ENCODE results near the gene CA10.

CA10 gene

DNA sequence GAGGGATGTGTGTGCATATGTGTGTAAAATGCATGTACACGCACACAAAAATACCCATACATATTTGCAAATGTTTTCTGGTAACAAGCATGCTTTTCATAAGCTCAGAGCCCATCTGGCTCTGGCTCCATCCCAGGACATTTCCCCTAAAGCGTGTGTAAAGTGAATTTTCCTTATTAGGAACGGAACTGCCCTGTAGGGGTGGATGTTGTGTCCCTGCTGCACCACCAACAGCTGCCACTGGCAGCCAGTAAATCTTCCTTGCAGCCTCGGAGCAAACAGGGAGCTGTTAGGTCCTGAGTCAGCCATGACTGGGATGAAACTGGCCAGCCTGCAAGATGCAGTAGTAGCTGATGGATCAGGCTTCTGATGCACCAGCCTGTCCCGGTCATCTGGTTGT lies 504.6 kb downstream of the CA10 start:
- DNase-seq (ENCODE audit: low read depth in 2 of 3, low spot score in 2 of 3), result no peak

DNA sequence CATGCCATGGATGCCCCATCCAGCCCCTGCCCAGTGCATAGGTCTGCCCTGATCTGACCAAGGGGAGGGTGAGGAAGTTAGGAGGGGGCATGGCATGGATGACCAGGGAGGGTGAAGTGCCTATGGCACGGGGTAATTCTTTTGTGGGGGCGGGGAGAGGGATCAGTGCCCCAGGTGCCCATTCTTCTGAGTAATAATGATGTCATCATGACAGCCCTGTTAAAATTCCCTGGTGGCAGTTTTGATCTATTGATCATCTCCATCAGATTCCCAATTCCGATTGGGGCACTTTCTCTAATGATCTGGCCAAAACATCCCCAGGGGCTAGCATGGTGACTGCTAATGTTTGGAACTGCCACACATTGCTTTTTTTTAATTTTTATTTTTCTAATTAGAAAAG lies 506.0 kb downstream of the CA10 start:
- DNase-seq (ENCODE audit: low read depth in 2 of 3, low spot score in 2 of 3), result no peak

DNA sequence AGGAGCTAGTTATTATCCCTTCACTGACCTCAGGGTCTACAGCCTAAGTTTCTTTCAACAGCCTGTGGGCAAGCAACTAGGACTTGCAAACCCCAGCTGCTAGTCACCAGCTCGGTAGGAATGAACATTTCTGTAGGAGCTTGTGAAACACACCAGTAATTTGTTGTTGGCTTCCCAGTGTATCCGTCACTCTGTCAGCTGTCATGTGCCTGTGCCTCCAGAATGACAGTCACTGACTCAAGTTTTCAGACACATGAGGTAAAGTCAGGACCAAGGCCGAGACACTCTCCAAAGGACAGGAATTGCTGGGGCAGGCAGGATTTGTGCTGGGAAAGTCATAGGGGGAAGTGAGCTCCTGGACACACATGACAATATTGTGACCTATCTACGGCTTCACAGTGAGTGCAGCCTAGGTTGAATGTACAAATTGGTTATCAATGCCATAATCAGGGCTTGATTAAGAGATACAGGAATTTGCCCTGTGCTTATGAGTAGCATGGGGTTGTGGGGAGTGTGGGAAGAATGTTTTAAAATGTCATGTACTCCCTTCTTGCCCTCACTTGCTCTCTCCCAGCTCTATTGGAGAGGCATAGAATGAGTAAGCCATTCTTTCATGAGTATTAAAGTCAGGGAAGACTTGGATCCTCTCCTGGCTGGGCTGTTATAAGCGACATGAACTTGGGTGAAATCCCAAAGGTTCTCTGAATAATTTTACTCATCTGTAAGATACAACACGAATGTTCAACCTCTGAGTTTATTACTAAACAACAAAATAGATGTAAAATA lies 506.8 kb downstream of the CA10 start:
- no peak for DNase-seq (ENCODE audit: low read depth in 2 of 3, low spot score in 2 of 3)

DNA sequence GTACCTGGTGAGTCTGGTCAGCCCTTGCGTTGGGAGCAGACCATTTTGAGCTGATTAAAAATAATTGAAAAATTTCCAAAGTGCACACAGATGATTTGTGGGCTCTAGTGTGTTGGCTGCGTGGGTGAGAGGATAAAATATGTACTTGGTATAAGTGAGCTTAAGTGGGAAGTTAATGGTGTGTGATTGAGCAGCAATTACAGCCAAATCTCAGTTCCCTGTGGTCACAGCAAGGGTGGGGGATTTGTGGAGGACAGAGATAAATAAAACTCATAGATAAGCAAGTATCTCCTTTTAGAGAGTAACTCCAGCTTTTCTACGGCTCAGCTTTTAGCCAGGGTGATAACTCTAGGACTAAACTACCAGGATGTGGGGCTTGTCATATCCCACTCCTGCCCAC lies 507.7 kb downstream of the CA10 start:
- DNase-seq (ENCODE audit: low read depth in 2 of 3, low spot score in 2 of 3), result no peak

DNA sequence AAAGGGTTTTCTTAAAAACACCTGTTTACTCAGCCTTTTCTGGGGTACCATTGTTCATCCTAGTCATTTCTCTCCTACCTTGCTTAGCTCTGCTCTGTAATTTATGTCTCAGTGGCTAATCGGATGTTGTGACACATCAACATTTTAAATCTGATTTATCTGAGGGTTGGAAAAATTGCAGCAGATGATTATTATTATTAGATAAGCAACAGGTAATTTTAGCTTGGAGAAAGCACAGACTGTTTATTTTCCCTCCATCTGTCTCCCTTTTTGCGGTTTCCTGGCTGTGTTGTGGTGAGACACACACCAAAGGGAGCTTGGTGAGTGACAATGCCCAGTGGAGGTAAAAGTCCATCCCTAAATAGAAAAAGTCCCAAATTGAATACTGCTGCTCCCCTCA lies 508.3 kb downstream of the CA10 start:
- no peak for DNase-seq (ENCODE audit: low read depth in 2 of 3, low spot score in 2 of 3)

DNA sequence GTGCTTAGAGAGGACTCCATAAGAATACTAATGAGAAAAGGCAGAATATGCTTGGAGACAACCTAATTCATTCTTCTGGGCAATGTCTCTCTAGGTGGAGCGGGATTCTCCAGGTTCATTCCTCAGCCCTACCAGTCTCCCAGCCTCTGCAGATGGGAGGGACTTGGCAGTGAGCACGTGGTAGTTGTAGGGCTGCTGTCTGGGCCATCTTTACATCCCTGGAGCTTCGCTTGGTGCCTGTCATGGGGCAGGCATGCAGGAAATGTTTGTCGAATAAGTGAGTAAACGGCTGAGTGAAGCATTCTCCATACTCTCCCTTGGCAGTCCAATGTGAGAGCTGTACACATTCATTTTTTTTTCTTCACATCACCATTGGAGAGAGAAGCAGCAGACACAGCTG lies 510.7 kb downstream of the CA10 start:
- no peak for DNase-seq (ENCODE audit: low read depth in 2 of 3, low spot score in 2 of 3)

DNA sequence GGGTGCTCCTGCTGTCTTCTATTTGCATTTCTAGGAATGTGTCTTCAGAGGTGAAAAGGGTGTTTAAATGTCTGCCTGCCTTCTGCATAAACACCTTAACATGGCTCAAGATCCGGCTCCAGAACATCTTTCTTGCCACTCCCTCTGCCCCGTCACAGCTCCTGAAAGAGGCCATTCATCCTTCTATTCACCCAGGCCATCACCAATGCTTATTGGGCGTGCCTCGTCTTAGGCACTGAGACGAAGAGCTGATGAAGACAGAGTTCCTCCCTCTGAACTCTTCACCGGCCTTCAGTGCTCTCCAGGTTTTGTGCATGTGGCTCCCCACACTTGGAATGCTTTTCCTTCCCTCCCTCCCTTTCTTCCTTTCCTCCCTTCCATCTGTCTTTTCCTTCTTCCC lies 511.4 kb downstream of the CA10 start:
- DNase-seq (ENCODE audit: low read depth in 2 of 3, low spot score in 2 of 3), result no peak

DNA sequence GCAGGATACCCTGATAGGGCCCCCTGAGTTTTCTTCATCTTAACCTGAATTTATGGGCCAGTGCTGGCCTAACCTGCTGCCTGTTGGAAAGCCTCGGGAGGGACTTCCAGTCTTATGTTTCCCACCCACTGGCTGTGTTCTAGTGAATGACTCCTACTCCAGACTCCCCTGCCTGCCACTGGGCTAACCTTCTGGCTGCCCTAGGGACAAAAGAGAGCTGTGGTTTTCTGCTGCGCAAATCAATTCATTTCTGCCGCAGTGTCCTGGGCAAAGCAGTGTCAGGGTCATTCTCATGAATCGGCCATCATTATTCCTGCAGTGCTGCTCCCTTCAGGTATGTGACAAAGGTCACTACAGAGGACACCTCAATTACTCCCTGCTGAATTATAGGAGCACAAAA lies 512.0 kb downstream of the CA10 start:
- DNase-seq (ENCODE audit: low read depth in 2 of 3, low spot score in 2 of 3), result no peak

DNA sequence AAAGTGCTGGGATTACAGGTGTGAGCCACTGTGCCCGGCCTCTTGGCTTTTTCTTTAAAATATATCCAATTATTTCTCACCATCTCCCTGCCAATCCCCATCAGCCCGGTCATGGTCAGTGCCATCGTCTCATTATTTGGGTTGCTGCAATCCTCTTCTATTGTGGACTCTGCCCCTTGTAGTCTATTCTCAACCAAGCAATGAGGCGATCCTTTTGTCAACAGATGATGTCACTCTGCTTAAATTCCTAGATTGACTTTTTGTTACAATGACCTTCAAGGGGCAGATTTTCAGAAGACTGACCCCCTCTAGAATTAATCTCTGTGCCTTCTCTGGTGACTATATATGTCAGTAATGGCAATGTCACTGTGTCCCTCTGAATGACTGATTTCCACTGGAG lies 513.5 kb downstream of the CA10 start:
- DNase-seq (ENCODE audit: low read depth in 2 of 3, low spot score in 2 of 3), result no peak

DNA sequence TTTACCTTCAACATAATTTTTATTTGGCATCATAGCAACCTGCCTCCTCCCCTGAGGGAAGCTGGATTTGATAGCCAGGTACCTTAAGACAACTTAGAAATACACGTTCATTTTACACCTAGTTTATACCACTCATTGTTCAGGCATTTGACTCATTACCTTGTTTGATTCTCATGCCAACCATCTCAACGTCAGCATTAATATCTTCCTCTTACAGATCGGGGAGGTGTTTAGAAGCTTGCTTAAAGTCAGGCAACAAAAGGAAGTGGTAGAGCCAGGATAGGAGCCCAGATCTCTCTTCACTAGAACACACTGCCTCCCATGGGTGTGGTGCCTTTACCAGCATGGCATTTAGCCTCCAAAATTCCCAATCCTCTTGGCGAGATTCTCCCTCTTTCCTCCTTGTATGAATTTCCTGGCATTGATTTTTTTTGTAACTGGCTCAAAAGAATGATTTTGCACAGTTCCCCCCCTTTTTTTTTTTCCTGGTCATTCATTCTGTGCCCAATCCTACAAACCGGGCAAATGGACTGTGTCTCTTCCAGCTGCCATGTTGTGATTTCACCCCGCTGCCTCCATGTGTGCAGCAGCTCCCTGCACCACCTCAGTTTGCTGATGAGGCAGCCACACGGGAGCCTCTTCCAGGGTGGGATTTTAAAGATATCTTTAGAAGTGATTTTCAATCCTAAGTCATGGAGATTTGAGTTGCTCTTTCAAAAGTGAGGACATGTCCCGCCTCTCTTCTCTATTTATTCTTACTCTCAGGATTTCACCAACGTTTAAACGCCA lies 514.6 kb downstream of the CA10 start:
- DNase-seq (ENCODE audit: low read depth in 2 of 3, low spot score in 2 of 3), result no peak

DNA sequence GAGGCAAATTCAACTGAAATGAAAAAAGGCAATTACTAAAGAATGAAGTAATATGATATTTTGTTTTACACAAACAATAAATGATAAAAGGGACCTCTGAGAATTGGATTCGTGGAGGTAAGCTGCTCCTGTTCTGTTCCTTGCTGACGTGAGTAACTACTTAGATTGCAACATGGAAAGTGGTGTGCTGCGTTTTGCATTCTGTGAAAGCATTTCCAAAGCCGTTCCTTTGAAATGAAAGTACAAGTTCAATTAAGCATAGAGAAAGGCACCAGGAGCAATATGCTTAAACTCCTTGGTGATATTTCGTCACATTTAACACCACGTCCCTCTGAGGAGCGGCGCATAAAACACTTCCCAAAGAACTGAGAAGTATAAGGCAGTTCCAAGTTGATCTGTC lies 516.5 kb downstream of the CA10 start:
- DNase-seq (ENCODE audit: low read depth in 2 of 3, low spot score in 2 of 3), result no peak

DNA sequence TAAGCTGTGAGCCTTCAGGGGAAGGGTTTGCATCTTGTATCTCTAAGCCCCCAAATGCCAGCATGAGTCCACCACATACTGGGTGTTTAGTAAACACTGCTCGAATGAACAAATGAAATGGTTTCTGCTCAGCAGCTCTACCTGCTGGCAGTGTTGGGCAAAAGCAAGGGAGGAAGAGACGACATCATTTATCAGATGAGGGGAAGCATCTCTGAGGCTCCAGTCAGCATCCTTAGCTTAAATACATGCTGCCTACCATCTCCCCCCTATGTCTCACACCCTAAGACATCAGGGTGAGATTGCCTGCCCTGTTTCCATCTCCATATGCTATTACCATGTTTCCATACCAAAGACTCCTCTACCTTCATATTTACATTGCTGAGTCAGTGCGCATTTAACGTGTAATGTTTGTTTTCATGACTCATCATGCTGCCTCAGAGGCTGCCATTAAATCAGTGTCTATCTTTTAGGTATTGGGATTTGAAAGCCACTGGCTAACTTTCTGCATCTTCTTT lies 518.3 kb downstream of the CA10 start:
- DNase-seq (ENCODE audit: low read depth in 2 of 3, low spot score in 2 of 3), result no peak

DNA sequence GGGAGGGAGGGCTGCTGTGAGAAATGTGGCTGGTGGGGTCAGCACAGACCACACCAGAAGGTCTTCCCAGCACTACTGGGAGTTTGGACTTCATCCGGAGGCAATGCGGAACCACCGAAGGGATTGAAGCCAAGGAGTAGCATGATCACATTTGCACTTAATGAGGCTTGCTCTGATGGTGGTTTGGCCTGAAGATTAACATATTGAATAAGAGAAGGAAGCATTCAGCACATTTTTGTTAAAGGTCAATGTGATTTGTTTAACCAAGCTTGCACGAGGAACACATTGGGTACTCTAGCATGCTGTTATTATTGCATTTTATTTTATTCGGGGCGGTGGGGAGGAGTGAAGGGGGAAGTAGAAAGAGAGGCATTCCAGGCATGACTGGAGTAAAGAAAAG lies 519.5 kb downstream of the CA10 start:
- DNase-seq (ENCODE audit: low read depth in 2 of 3, low spot score in 2 of 3), result no peak

DNA sequence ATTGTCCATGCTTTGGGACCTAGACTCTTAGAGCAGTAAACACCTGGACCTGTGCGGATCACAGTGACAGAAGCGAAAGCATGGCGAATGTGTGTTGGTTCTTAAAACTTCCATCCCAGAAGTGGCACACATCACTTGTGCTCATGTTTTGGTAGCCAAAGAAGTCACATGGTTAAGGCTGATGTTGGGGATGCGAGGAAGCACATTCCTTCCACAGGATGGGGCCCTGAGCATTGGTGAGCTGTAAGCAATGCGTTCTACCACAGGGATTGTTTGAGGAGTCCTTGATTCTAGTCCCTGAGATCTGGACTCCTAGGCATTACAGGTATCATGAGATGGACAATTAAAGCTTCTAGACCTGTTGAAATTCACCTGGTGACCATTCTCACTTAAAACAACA lies 522.2 kb downstream of the CA10 start:
- DNase-seq (ENCODE audit: low read depth in 2 of 3, low spot score in 2 of 3), result no peak

DNA sequence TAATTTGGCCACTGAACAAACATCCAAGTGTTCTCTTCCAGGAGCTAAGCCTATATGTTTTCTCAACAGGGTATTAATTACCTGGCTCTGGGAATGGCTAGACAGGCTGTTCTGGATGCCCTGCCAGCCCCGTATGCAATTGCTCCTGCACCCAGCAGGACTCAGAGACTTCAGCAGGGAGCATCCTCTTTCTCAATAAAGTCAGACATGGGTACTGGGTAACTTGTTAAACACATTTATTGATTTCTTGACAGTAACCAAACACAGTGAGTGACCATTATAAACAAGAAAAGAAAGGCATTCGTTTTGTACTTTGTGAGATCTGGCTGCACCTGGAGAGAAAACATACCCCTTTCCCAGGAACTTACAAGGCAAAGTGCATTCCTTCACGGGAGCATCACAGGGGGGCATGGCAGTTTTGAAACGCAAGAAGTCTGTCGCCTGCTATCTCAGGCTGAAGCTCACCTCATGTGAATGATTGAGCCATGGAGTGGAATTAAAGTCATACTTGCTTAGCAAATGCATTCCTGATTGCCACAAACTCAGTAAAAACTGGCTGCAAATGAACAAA lies 528.3 kb downstream of the CA10 start:
- DNase-seq (ENCODE audit: low read depth in 2 of 3, low spot score in 2 of 3), result no peak

DNA sequence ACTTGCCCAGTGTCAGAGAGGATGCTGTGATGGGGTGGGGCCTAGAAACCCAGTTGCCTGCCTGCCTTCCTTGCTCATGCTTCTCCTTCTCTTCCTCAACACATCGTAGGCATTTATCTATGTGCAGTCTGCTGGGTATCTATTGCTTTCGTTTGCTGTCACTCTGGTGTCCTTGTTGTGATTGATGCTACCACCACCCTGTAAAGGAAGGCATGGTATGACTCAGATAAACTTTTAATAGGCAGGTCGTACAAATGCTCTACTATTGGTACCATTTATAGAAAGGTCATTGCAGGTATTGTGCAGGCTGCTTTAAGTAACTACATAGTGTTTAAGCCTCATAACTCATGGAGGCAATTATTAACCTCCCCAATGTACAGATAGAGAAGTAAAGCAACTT lies 529.3 kb downstream of the CA10 start:
- no peak for DNase-seq (ENCODE audit: low read depth in 2 of 3, low spot score in 2 of 3)

DNA sequence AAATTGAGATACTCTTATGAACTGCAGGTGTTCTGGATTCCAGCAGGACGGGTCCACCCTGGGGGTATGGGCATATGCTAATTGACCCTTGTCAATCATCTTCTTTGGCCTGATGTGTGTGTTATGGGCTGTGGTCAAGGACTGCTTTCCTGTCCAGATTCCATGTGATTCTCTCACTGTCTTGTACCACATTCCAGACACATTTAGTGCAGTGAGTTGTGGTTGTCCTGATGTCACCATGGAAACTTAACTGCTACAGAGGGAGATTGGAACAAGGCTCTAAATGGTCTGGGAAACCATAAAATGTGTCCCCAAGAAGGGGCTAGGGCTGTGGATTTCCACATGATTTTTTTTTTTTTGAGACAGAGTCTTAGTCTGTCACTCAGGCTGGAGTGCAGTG lies 530.7 kb downstream of the CA10 start:
- DNase-seq (ENCODE audit: low read depth in 2 of 3, low spot score in 2 of 3), result no peak

DNA sequence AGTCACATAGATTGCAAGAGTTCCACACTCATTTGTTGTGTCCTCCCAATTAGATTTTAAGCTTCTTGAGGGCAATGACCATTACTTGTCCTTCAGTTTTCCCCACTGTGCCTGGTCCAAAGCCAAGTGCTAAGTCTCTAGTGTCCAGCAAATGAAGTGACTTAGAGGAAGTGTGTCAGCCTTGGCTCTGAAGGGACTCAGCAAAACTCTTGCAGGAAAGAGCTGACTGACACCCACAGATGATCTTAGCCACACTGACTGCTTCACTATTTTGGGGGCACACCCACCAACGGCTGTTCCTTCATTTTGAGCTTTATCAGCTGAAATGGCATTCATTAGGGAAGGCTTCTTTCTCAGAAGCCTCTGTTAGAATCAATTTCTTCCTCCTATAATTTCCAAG lies 540.0 kb downstream of the CA10 start:
- no peak for DNase-seq (ENCODE audit: low read depth in 2 of 3, low spot score in 2 of 3)

DNA sequence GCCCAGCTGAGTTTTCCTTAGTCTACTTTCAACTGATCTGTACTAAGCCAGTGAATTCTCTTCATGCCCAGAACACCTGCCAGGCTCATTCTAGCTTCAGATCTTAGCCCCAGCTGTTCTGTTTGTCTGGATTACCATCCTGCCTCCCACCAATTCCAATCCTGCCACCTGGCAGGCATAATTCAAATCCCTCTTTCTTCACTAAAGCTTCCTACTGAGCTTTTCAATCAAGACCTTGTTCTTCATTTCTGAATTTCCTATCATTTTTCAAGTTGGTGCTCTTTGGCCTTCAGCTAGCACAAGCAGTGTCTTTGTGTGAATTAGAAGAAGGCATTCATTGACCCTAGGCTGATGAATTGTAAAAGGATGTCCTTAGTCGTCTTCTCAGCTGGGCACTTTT lies 540.5 kb downstream of the CA10 start:
- DNase-seq (ENCODE audit: low read depth in 2 of 3, low spot score in 2 of 3), result no peak

DNA sequence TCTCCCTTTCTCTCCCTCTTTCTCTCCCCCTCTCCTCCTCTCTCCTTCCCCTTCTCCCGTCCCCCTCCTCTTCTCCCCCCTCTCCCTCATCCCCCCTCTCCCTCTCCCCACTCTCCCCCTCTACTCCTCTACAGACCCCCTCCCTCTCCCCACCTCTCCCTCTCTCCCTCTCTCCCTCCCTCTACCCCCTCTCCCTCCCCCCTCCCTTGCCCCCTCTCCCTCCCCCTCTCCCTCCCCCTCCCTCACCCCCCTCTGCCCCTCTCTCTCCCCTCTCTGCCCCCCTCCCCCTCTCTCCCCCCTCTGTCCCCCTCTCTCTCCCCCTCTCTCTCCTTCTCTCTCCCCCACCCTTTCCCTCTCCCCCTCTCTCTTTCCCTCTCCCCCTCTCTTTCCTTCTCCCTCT lies 545.3 kb downstream of the CA10 start:
- DNase-seq (ENCODE audit: low read depth in 2 of 3, low spot score in 2 of 3), result no peak

DNA sequence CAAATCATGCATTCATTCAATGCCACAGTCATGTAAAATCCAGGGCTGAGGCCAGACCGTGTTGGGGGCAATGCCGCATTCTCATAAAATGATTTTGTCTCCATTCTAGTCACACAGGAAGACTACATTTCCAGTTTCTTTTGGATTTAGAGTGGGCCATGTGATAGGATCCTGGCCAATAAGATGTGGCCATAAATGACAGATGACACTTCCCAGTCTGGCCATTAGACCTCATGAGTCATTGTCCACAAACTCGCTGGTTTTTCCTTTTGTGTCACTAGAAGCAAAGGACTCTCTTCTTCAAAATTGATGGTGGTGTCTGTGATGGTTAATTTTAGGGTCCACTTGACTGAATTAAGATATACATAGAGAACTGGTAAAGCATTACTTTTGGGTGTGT lies 545.8 kb downstream of the CA10 start:
- no peak for DNase-seq (ENCODE audit: low read depth in 2 of 3, low spot score in 2 of 3)

DNA sequence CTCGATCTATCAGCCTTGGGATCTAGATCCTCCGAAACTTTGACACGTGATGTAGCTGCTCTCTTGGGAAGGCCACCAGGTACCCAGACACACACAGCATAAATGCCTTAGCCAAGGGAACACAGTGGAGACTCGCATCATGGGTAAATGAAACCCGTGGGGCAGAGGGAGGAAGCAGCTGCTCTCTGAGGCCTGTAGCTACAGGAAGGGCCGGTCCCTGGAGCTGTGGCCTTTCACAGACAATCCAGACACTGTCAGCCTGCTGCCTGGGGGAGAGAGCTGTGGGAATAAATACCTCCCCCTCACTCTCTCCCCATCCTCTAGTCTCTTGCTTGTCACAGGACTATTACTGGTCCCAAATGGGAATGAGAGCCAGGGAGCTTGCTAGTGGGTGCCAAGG lies 546.9 kb downstream of the CA10 start:
- DNase-seq (ENCODE audit: low read depth in 2 of 3, low spot score in 2 of 3), result no peak
